CD8-positive, alpha-beta memory T cell (primary cell): ENCODE results near the gene COA7. TPM values are rescaled to one million over a fixed set of nuclear protein-coding genes. Genes with fewer than 3 reads are reported as not detected.
A peak's percentile ranks its signal among the peaks of the same experiment; 100 is the strongest.
"Not testable (repeated sequence)": the region's sequence is repeated elsewhere in the genome, so short reads cannot be mapped to it uniquely, and the experiment has no call there.

Experiments used
- CTCF ChIA-PET: fragments of 350-600 bp; sonication (Branson Sonifier 250); formaldehyde crosslinking; loops from one replicate; lab custom pipeline; 2021; ENCODE audit warnings: antibody characterized with exemption; lab: Charles Lee
- POLR2A ChIA-PET: fragments of 350-600 bp; sonication (Branson Sonifier 250); formaldehyde crosslinking; loops from one replicate; lab custom pipeline; 2021; ENCODE audit warnings: antibody characterized with exemption; lab: Charles Lee
- DNase-seq, 5 donors: peaks; one replicate each; pipeline versions ENCODE4 v3.0.0 to v3.0.0-alpha.2; 2020 to 2022; ENCODE audit warnings: mixed read lengths in 1 of 5
- H3K27ac ChIP-seq: one replicate; pipeline ENCODE4 v1.7.0; 2013; ENCODE audit warnings: low read depth, mild to moderate bottlenecking, low read length, moderate library complexity
- H3K27me3 ChIP-seq: 2 replicates; pipeline ENCODE4 v1.7.0; 2013; ENCODE audit warnings: low read length, mild to moderate bottlenecking; ENCODE audit not compliant: insufficient read depth, poor library complexity, severe bottlenecking
- H3K36me3 ChIP-seq: 2 replicates; pipeline ENCODE4 v1.7.0; 2013; ENCODE audit warnings: mild to moderate bottlenecking, low read length, moderate library complexity; ENCODE audit not compliant: insufficient read depth
- H3K4me1 ChIP-seq: 2 replicates; pipeline ENCODE4 v1.7.0; 2013; ENCODE audit warnings: mild to moderate bottlenecking, low read length, moderate library complexity; ENCODE audit not compliant: insufficient read depth
- H3K4me3 ChIP-seq: 2 replicates; pipeline ENCODE4 v1.7.0; 2013; ENCODE audit warnings: mild to moderate bottlenecking, low read length
- H3K9me3 ChIP-seq: 2 replicates; pipeline ENCODE4 v1.7.0; 2013; ENCODE audit warnings: mild to moderate bottlenecking, low read length
- H3K27ac Mint-ChIP-seq, 8 donors: one replicate each; pipeline ENCODE4 v1.8.0; 2020 to 2021; ENCODE audit warnings: mixed read lengths in 8 of 8, mild to moderate bottlenecking in 6 of 8, inconsistent platforms in 3 of 8, moderate library complexity in 3 of 8
- H3K27me3 Mint-ChIP-seq, 2 donors: one replicate each; pipeline ENCODE4 v1.8.0; 2020 to 2021; ENCODE audit warnings: mixed read lengths in 2 of 2, mild to moderate bottlenecking in 1 of 2, moderate library complexity in 1 of 2
- H3K36me3 Mint-ChIP-seq, 3 donors: one replicate each; pipeline ENCODE4 v1.8.0; 2020 to 2021; ENCODE audit warnings: mixed read lengths in 3 of 3, inconsistent platforms in 1 of 3, mild to moderate bottlenecking in 1 of 3
- H3K4me1 Mint-ChIP-seq, 3 donors: one replicate each; pipeline ENCODE4 v1.8.0; 2020 to 2021; ENCODE audit warnings: mixed read lengths in 3 of 3, inconsistent platforms in 1 of 3, mild to moderate bottlenecking in 1 of 3
- H3K4me3 Mint-ChIP-seq, 7 donors: one replicate each; pipeline ENCODE4 v1.8.0; 2020 to 2021; ENCODE audit warnings: mixed read lengths in 7 of 7, mild to moderate bottlenecking in 6 of 7, moderate library complexity in 4 of 7, inconsistent platforms in 2 of 7
- H3K9me3 Mint-ChIP-seq, 5 donors: one replicate each; pipeline ENCODE4 v1.8.0; 2020 to 2022; ENCODE audit warnings: mixed read lengths in 5 of 5, mild to moderate bottlenecking in 3 of 5, moderate library complexity in 2 of 5, inconsistent platforms in 1 of 5
- polyA plus RNA-seq: library from polyadenylated mRNA; unstranded; fragments of 300-500 nt; fragmentation: Illumina TruSeq; gene quantifications from one replicate; pipeline ENCODE4 v1.2.3, GENCODE V29; 2021
- total RNA-seq, 2 experiments: library from RNA; stranded (reverse); gene quantifications; one replicate each; pipeline ENCODE4 v1.2.3, GENCODE V29; 2021

The COA7 gene
- total and polyA plus RNA-seq, 3 experiments from 2014 or later, result 3.2 to 41.2 (median 39.8) TPM

- peaks cover 0 to 13% (median 0%) of the 10 kb centered on the region in 3 donors for H3K36me3 Mint-ChIP-seq
- H3K27ac ChIP-seq, H3K4me3 Mint-ChIP-seq, H3K4me3 ChIP-seq, H3K9me3 ChIP-seq, H3K9me3 Mint-ChIP-seq, H3K36me3 ChIP-seq, H3K27me3 Mint-ChIP-seq, DNase-seq, CTCF ChIA-PET, H3K27me3 ChIP-seq, H3K4me1 ChIP-seq: not testable (repeated sequence)
- peak overlapping the region in 2 of 8 donors; percentile 19 to 43 for H3K27ac Mint-ChIP-seq
- H3K4me1 Mint-ChIP-seq, result peaks cover 16 to 39% (median 34%) of the 10 kb centered on the region in 3 donors
- POLR2A ChIA-PET, result interaction anchor here (0.6 kb wide), 1 partner anchor 80 kb away, joined by 9 read pairs; no protein-coding TSS in a partner anchor
Measured at GRCh38 chr1:52735371-52735770, 37.2 kb upstream of the COA7 start.

- Histone ChIP-seq H3K4me1 (peaks cover under 1% of the 10 kb centered on the region), H3K9me3 (no peaks in the 10 kb centered on the region), H3K27me3 (no peaks in the 10 kb centered on the region), H3K36me3 (no peaks in the 10 kb centered on the region), H3K4me3 (no peak overlapping the region), H3K27ac (no peak overlapping the region)
- no peak for DNase-seq
- ChIA-PET POLR2A (no interaction called here), CTCF (no interaction called here)
- no peaks in the 10 kb centered on the region for H3K9me3 Mint-ChIP-seq
- no peaks in the 10 kb centered on the region for H3K27me3 Mint-ChIP-seq
- peaks cover 20 to 38% (median 31%) of the 10 kb centered on the region in 3 donors for H3K4me1 Mint-ChIP-seq
- no peak overlapping the region for H3K4me3 Mint-ChIP-seq
- peaks cover 0 to 14% (median 0%) of the 10 kb centered on the region in 3 donors for H3K36me3 Mint-ChIP-seq
- peak overlapping the region in 1 of 8 donors; percentile 33 for H3K27ac Mint-ChIP-seq
Measured at GRCh38 chr1:52733368-52733767, 35.2 kb upstream of the COA7 start.

GRCh38 chr1:52727956-52728656 lies 30.0 kb upstream of the COA7 start:
- H3K27ac Mint-ChIP-seq, result peak overlapping the region in 4 of 8 donors; percentile 37 to 87 (median 65)
- no peaks in the 10 kb centered on the region for H3K27me3 ChIP-seq
- no peaks in the 10 kb centered on the region for H3K36me3 ChIP-seq
- peaks cover 33 to 48% (median 40%) of the 10 kb centered on the region in 3 donors for H3K4me1 Mint-ChIP-seq
- H3K4me1 ChIP-seq, result peaks cover 18% of the 10 kb centered on the region
- H3K27me3 Mint-ChIP-seq, result peaks cover 3 to 7% of the 10 kb centered on the region in 2 donors
- peak overlapping the region; percentile 71 to 97 (median 89) for H3K4me3 Mint-ChIP-seq
- H3K9me3 Mint-ChIP-seq, result no peaks in the 10 kb centered on the region
- no peaks in the 10 kb centered on the region for H3K9me3 ChIP-seq
- DNase-seq, result no peak
- H3K36me3 Mint-ChIP-seq, result peaks cover 0 to 14% (median 0%) of the 10 kb centered on the region in 3 donors
- no peak overlapping the region for H3K4me3 ChIP-seq
- CTCF ChIA-PET, result no interaction called here
- POLR2A ChIA-PET, result interaction anchor here (1.1 kb wide), 1 partner anchor 25 kb away, joined by 5 read pairs; no protein-coding TSS in a partner anchor
- no peak overlapping the region for H3K27ac ChIP-seq

GRCh38 chr1:52727114-52727586 lies 29.0 kb upstream of the COA7 start:
- Histone ChIP-seq H3K9me3 (no peaks in the 10 kb centered on the region), H3K4me3 (peak overlapping the region; percentile 87), H3K27ac (peak overlapping the region; percentile 76), H3K4me1 (peaks cover 18% of the 10 kb centered on the region), H3K36me3 (no peaks in the 10 kb centered on the region), H3K27me3 (no peaks in the 10 kb centered on the region)
- ChIA-PET CTCF (interaction anchor here (1.6 kb wide), 1 partner anchor 28 kb away, joined by 5 read pairs; the partner anchor contains the start of gene COA7), POLR2A (interaction anchor here (1.1 to 2.3 kb wide), 2 partner anchors 24 kb away, joined by 5 to 15 read pairs; no protein-coding TSS in a partner anchor)
- Mint-ChIP-seq H3K9me3 (no peaks in the 10 kb centered on the region), H3K27me3 (peaks cover 3 to 12% of the 10 kb centered on the region in 2 donors), H3K27ac (peak overlapping the region; percentile 84 to 95 (median 90)), H3K4me3 (peak overlapping the region; percentile 83 to 97 (median 92)), H3K36me3 (peaks cover 0 to 14% (median 0%) of the 10 kb centered on the region in 3 donors), H3K4me1 (peaks cover 33 to 48% (median 40%) of the 10 kb centered on the region in 3 donors)
- DNase-seq, result peak in 1 of 5 donors; percentile 6

- CTCF ChIA-PET, result interaction anchor here (1.2 to 1.6 kb wide), 3 partner anchors 25 to 454 kb away, joined by 3 to 5 read pairs (median 3); partner anchors contain the start of gene COA7
- Mint-ChIP-seq H3K27me3 (peaks cover 3 to 12% of the 10 kb centered on the region in 2 donors), H3K27ac (peak within 1 kb of the TSS; percentile 84 to 95 (median 90)), H3K4me3 (peak within 1 kb of the TSS; percentile 83 to 97 (median 93)), H3K4me1 (peaks cover 33 to 45% (median 40%) of the 10 kb centered on the region in 3 donors), H3K9me3 (no peaks in the 10 kb centered on the region), H3K36me3 (peaks cover 0 to 11% (median 0%) of the 10 kb centered on the region in 3 donors)
- POLR2A ChIA-PET, result interaction anchor here (0.6 to 2.3 kb wide), 6 partner anchors 23 to 1219 kb away, joined by 3 to 15 read pairs (median 3); partner anchors contain the start of gene IFT25
- no peaks in the 10 kb centered on the region for H3K36me3 ChIP-seq
- H3K27ac ChIP-seq, result peak within 1 kb of the TSS; percentile 76
- peak within 1 kb of the TSS; percentile 87 for H3K4me3 ChIP-seq
- DNase-seq, result peak; percentile 87 to 93 (median 89)
- peaks cover 18% of the 10 kb centered on the region for H3K4me1 ChIP-seq
- no peaks in the 10 kb centered on the region for H3K27me3 ChIP-seq
- H3K9me3 ChIP-seq, result no peaks in the 10 kb centered on the region
Measured at GRCh38 chr1:52726265-52727113, 28.3 kb upstream of the COA7 start, which contains the start of gene ZYG11B. ZYG11B (plus strand) TSS chr1:52726453; CDS start chr1:52726654, 201 bp downstream.

GRCh38 chr1:52725903-52726264 lies 27.7 kb upstream of the COA7 start:
- no peaks in the 10 kb centered on the region for H3K9me3 Mint-ChIP-seq
- Histone ChIP-seq H3K27ac (peak overlapping the region; percentile 33), H3K4me1 (peaks cover 18% of the 10 kb centered on the region), H3K4me3 (peak overlapping the region; percentile 87), H3K27me3 (no peaks in the 10 kb centered on the region), H3K9me3 (no peaks in the 10 kb centered on the region), H3K36me3 (no peaks in the 10 kb centered on the region)
- H3K4me1 Mint-ChIP-seq, result peaks cover 32 to 41% (median 40%) of the 10 kb centered on the region in 3 donors
- peak overlapping the region; percentile 8 to 88 (median 62) for H3K27ac Mint-ChIP-seq
- POLR2A ChIA-PET, result interaction anchor here (0.6 to 2.3 kb wide), 6 partner anchors 22 to 1220 kb away, joined by 3 to 15 read pairs (median 3); partner anchors contain the start of gene IFT25
- peaks cover 3 to 12% of the 10 kb centered on the region in 2 donors for H3K27me3 Mint-ChIP-seq
- CTCF ChIA-PET, result interaction anchor here (1.2 to 1.6 kb wide), 3 partner anchors 24 to 455 kb away, joined by 3 to 5 read pairs (median 3); partner anchors contain the start of gene COA7
- DNase-seq, result no peak
- peak overlapping the region; percentile 73 to 97 (median 83) for H3K4me3 Mint-ChIP-seq
- H3K36me3 Mint-ChIP-seq, result peaks cover 0 to 9% (median 0%) of the 10 kb centered on the region in 3 donors

- Histone ChIP-seq H3K27ac (no peak overlapping the region), H3K27me3 (no peaks in the 10 kb centered on the region), H3K4me1 (peaks cover 17% of the 10 kb centered on the region), H3K4me3 (no peak overlapping the region), H3K36me3 (no peaks in the 10 kb centered on the region), H3K9me3 (no peaks in the 10 kb centered on the region)
- Mint-ChIP-seq H3K4me3 (peak overlapping the region in 2 of 7 donors; percentile 3 to 62), H3K4me1 (peaks cover 24 to 29% (median 29%) of the 10 kb centered on the region in 3 donors), H3K36me3 (peaks cover 0 to 8% (median 0%) of the 10 kb centered on the region in 3 donors), H3K9me3 (no peaks in the 10 kb centered on the region), H3K27me3 (peaks cover 3 to 12% of the 10 kb centered on the region in 2 donors), H3K27ac (peak overlapping the region in 2 of 8 donors; percentile 7 to 16)
- ChIA-PET POLR2A (interaction anchor here (0.5 to 0.6 kb wide), 2 partner anchors 98 to 322 kb away, joined by 3 to 8 read pairs; no protein-coding TSS in a partner anchor), CTCF (no interaction called here)
- DNase-seq, result no peak
Measured at GRCh38 chr1:52723260-52723659, 25.1 kb upstream of the COA7 start.
